Measurements from ENCODE around the gene IDNK.

GRCh38 chr9:83652433-83652832 is 29.5 kb downstream of the IDNK start:
- TF ChIP-seq, protein P1, sequence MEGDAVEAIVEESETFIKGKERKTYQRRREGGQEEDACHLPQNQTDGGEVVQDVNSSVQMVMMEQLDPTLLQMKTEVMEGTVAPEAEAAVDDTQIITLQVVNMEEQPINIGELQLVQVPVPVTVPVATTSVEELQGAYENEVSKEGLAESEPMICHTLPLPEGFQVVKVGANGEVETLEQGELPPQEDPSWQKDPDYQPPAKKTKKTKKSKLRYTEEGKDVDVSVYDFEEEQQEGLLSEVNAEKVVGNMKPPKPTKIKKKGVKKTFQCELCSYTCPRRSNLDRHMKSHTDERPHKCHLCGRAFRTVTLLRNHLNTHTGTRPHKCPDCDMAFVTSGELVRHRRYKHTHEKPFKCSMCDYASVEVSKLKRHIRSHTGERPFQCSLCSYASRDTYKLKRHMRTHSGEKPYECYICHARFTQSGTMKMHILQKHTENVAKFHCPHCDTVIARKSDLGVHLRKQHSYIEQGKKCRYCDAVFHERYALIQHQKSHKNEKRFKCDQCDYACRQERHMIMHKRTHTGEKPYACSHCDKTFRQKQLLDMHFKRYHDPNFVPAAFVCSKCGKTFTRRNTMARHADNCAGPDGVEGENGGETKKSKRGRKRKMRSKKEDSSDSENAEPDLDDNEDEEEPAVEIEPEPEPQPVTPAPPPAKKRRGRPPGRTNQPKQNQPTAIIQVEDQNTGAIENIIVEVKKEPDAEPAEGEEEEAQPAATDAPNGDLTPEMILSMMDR (IDR thresholded peaks at IDR 0.05; ENCODE audit: insufficient read depth, low read length) = no peak
- TF ChIP-seq, protein P2, sequence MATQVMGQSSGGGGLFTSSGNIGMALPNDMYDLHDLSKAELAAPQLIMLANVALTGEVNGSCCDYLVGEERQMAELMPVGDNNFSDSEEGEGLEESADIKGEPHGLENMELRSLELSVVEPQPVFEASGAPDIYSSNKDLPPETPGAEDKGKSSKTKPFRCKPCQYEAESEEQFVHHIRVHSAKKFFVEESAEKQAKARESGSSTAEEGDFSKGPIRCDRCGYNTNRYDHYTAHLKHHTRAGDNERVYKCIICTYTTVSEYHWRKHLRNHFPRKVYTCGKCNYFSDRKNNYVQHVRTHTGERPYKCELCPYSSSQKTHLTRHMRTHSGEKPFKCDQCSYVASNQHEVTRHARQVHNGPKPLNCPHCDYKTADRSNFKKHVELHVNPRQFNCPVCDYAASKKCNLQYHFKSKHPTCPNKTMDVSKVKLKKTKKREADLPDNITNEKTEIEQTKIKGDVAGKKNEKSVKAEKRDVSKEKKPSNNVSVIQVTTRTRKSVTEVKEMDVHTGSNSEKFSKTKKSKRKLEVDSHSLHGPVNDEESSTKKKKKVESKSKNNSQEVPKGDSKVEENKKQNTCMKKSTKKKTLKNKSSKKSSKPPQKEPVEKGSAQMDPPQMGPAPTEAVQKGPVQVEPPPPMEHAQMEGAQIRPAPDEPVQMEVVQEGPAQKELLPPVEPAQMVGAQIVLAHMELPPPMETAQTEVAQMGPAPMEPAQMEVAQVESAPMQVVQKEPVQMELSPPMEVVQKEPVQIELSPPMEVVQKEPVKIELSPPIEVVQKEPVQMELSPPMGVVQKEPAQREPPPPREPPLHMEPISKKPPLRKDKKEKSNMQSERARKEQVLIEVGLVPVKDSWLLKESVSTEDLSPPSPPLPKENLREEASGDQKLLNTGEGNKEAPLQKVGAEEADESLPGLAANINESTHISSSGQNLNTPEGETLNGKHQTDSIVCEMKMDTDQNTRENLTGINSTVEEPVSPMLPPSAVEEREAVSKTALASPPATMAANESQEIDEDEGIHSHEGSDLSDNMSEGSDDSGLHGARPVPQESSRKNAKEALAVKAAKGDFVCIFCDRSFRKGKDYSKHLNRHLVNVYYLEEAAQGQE (IDR thresholded peaks at IDR 0.05; ENCODE audit: insufficient replicate concordance, low read depth) = no peak
- no peak for TF ChIP-seq POLR2AphosphoS5 (IDR thresholded peaks at IDR 0.05; ENCODE audit: low read depth)

All from HL-60 (cell line).